ENCODE measurements around the gene EOLA2. TPM values are rescaled to one million over a fixed set of nuclear protein-coding genes. Genes with fewer than 3 reads are reported as not detected.

The EOLA2 gene
- total RNA-seq, 1 donor from 2014 or later = 13.5 TPM

Other genes starting within 250 kb of the EOLA2 start
- not detected for gene MAGEA11, start 226.4 kb downstream of the EOLA2 start, total RNA-seq
- gene HSFX1, start 164.4 kb downstream of the EOLA2 start, total RNA-seq = 3.0 TPM
- gene MAGEA9, start 156.6 kb downstream of the EOLA2 start, total RNA-seq = not detected
- gene MAGEA8, start 57.3 kb downstream of the EOLA2 start, total RNA-seq = not detected
- gene HSFX4, start 8.9 kb downstream of the EOLA2 start, total RNA-seq = not detected

Data from temporal lobe (tissue), 1 donor.